Thoracic aorta (tissue), 2 donors: ENCODE data around the gene IGLL1. TPM values are rescaled to one million over a fixed set of nuclear protein-coding genes. Genes with fewer than 3 reads are reported as not detected.

Experiments
- ATAC-seq: fragments of 150-250 bp; one replicate; pipeline ENCODE4 v1.8.0; 2017; ENCODE audit warnings: low read depth; ENCODE audit not compliant: insufficient number of reproducible peaks, low FRiP score
- DNase-seq: peaks from one replicate; pipeline ENCODE4 v3.0.0-alpha.2; 2020; ENCODE audit warnings: low spot score
- H3K27ac ChIP-seq, 2 donors: fragments of 200-600 bp; sonication (generic); 1 replicate in 1 of 2; 2 replicates in 1 of 2; pipeline ENCODE4 v1.5.1; 2016; ENCODE audit warnings: mild to moderate bottlenecking in 2 of 2, moderate library complexity in 2 of 2
- H3K27me3 ChIP-seq: fragments of 200-600 bp; sonication (generic); replicated peaks from 2 replicates; pipeline ENCODE4 v1.6.0; 2016; ENCODE audit warnings: mild to moderate bottlenecking; ENCODE audit not compliant: insufficient read depth
- H3K36me3 ChIP-seq: fragments of 200-600 bp; sonication (generic); one replicate; pipeline ENCODE4 v1.5.1; 2016
- H3K4me1 ChIP-seq, 2 donors: fragments of 200-600 bp; sonication (generic); 1 replicate in 1 of 2; 2 replicates in 1 of 2; pipeline versions ENCODE4 v1.5.1 to v1.6.0; 2016; ENCODE audit warnings: low read depth in 2 of 2, mild to moderate bottlenecking in 1 of 2; ENCODE audit not compliant: control insufficient read depth in 1 of 2
- H3K4me3 ChIP-seq: fragments of 200-600 bp; sonication (generic); 2 replicates; pipeline ENCODE4 v1.5.1; 2016; ENCODE audit warnings: mild to moderate bottlenecking
- H3K9me3 ChIP-seq: fragments of 200-600 bp; sonication (generic); 2 replicates; pipeline ENCODE4 v1.5.1; 2016
- total RNA-seq, 2 donors: library from RNA; depleted of rRNA; stranded (reverse); fragments of >200 nt; gene quantifications; one replicate each; pipeline versions ENCODE4 v1.1.0 to v1.2.3, GENCODE V29; 2016
- TF ChIP-seq, protein P1 (sequence below): fragments of 200-600 bp; sonication (generic); IDR thresholded peaks from one replicate; pipeline ENCODE4 v1.5.1; 2019; ENCODE audit warnings: antibody characterized with exemption

The IGLL1 gene
- total RNA-seq, 2 donors from 2014 or later: not detected

DNA sequence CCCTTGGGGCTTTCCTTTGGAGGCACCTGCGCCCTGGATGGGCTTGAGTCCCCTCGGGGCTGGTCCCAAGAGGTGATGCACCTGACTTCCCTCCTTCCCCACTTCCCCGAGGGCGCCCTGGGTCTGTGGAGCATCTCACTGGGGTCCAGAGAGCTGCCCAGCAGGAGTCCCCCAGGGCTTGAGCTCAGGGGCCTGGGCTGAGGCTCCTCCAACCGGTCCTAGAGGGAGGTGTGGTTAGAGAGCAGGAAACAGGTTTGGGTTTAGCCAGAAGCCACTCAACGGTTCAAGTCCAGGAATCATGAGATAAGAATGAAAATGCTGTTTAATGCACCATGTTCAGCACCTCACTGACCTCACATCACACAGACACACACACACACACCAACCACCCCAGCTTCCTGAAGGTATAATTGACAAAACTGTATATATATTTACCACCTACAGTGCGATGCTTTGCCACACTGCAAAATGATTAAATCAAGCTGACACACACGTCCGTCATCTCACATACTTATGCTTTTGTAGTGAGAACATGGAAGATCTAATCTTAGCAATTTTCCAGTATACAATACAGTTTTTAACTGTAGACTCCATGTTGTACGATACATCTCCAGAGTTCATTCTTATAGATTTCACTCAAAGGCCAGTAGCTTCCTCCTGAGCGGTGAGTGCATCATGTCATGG is 628 bp upstream of the IGLL1 start:
- ATAC-seq: no peak
- H3K4me3 ChIP-seq: no peak overlapping the region
- TF ChIP-seq, protein P1, sequence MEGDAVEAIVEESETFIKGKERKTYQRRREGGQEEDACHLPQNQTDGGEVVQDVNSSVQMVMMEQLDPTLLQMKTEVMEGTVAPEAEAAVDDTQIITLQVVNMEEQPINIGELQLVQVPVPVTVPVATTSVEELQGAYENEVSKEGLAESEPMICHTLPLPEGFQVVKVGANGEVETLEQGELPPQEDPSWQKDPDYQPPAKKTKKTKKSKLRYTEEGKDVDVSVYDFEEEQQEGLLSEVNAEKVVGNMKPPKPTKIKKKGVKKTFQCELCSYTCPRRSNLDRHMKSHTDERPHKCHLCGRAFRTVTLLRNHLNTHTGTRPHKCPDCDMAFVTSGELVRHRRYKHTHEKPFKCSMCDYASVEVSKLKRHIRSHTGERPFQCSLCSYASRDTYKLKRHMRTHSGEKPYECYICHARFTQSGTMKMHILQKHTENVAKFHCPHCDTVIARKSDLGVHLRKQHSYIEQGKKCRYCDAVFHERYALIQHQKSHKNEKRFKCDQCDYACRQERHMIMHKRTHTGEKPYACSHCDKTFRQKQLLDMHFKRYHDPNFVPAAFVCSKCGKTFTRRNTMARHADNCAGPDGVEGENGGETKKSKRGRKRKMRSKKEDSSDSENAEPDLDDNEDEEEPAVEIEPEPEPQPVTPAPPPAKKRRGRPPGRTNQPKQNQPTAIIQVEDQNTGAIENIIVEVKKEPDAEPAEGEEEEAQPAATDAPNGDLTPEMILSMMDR: no peak
- no peaks in the 10 kb centered on the region for H3K27me3 ChIP-seq
- H3K9me3 ChIP-seq: no peaks in the 10 kb centered on the region
- H3K27ac ChIP-seq: no peak overlapping the region
- no peak for DNase-seq
- H3K36me3 ChIP-seq: no peaks in the 10 kb centered on the region
- H3K4me1 ChIP-seq: no peaks in the 10 kb centered on the region

DNA sequence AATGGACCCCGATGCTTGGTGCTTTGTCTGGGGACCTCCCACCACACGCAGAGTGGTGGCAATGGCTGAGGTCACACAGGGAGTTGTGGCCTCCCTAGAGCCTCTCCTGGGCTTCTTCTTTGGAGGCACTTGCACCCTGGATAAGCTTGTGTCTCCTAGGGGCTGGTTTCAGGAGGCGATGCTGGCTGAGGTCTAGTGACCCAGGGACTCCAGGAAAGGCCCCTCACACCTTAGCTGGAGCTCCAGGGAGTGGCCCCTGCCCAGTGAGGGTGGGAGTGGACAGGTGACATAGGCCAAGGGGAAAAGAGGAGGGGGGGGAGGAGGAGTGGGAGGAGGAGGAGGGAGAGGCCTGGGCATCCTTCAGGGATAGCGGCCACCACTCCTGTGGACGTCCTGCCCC is 810 bp downstream of the IGLL1 start:
- no peaks in the 10 kb centered on the region for H3K4me1 ChIP-seq
- H3K27me3 ChIP-seq: no peaks in the 10 kb centered on the region
- H3K27ac ChIP-seq: no peak overlapping the region
- no peaks in the 10 kb centered on the region for H3K36me3 ChIP-seq
- H3K9me3 ChIP-seq: no peaks in the 10 kb centered on the region
- DNase-seq (no peak), ATAC-seq (no peak)
- H3K4me3 ChIP-seq: no peak overlapping the region
- TF ChIP-seq, protein P1: no peak

DNA sequence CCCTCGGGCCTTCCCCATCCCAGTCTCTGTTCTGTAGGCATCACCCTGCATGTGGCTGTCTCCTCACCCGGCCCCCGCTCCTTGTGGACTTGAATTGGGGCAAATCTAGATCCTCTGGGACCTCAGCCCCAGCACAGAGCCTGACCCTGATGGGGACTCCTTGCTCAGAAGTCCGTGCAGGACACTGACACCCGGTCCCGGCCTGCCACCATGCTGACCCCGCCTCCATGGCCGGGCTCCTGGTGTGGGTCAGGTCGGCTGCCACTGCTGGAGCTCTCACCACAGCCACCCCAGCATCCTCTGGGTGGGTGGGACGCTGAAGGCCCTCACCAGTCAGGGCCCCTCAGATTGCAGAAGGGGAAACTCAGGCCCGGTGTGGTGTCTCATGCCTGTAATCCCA is 1.8 kb downstream of the IGLL1 start:
- H3K9me3 ChIP-seq: no peaks in the 10 kb centered on the region
- no peak overlapping the region for H3K27ac ChIP-seq
- no peak for DNase-seq
- no peaks in the 10 kb centered on the region for H3K27me3 ChIP-seq
- no peak overlapping the region for H3K4me3 ChIP-seq
- H3K36me3 ChIP-seq: no peaks in the 10 kb centered on the region
- TF ChIP-seq, protein P1: no peak
- no peak for ATAC-seq
- H3K4me1 ChIP-seq: no peaks in the 10 kb centered on the region

DNA sequence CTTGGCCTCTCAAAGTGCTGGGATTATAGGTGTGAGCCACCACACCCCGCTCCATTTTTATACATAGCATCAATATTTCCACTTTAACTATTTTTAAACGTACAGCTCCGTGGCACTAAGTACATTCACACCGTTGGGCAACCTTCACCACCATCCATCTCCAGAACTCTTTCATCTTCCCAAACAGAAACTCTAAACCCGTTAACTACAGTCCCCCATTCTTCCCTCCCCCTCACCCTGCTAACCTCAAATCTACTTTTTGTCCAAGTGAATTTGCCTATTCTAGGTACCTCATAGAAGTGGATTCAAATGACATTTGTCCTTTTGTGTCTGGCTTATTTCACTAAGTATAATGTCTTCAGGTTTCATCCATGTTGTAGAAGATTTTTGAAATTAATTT is 3.4 kb downstream of the IGLL1 start:
- Histone ChIP-seq H3K4me3 (no peak overlapping the region), H3K27me3 (no peaks in the 10 kb centered on the region), H3K36me3 (no peaks in the 10 kb centered on the region), H3K27ac (no peak overlapping the region), H3K4me1 (no peaks in the 10 kb centered on the region), H3K9me3 (no peaks in the 10 kb centered on the region)
- ATAC-seq (no peak), DNase-seq (no peak)
- TF ChIP-seq, protein P1: no peak

DNA sequence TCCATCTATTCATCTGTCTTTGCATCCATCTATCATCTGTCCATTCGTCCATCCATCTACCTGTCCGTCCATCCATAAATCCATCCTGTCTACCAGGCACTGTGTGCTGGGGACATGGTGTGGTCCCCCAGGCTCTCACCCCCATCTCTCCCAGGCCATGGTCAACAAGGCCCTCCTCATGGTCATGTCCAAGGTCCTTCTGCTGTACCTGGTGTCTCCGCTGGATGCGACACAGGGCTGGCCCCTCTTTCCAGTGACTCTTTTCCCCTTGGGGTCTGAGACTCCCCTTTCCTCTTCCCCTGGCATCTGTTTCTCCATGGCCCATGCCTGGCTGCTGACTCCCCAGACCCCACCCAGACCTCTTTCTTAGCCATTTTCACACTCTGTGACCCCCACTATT is 4.5 kb downstream of the IGLL1 start:
- ATAC-seq: no peak
- TF ChIP-seq, protein P1: no peak
- no peak for DNase-seq
- no peaks in the 10 kb centered on the region for H3K9me3 ChIP-seq
- H3K27me3 ChIP-seq: no peaks in the 10 kb centered on the region
- H3K4me3 ChIP-seq: no peak overlapping the region
- H3K4me1 ChIP-seq: no peaks in the 10 kb centered on the region
- no peak overlapping the region for H3K27ac ChIP-seq
- H3K36me3 ChIP-seq: no peaks in the 10 kb centered on the region
